Vagina (tissue), 2 donors: Measurements from ENCODE around the gene RHNO1.

Experiments
- CTCF ChIP-seq, 3 experiments: fragments of 450-650 bp in 2 of 3; fragments of 200-600 bp in 1 of 3; sonication (generic) in 1 of 3; IDR thresholded peaks; one replicate each; pipeline ENCODE4 v1.5.1; 2017 to 2019; ENCODE audit warnings: antibody characterized with exemption in 3 of 3, mild to moderate bottlenecking in 2 of 3, moderate library complexity in 2 of 3
- POLR2A ChIP-seq, 2 donors: fragments of 450-650 bp; IDR thresholded peaks; one replicate each; pipeline ENCODE4 v1.6.1; 2017; ENCODE audit warnings: antibody characterized with exemption in 2 of 2, mild to moderate bottlenecking in 2 of 2, moderate library complexity in 2 of 2

- TF ChIP-seq POLR2A (IDR thresholded peaks at IDR 0.05) (no peak), CTCF (IDR thresholded peaks at IDR 0.05) (no peak)
Measured at GRCh38 chr12:2884810-2885209, 7.8 kb downstream of the RHNO1 start.
